Keratinocyte (primary cell): ENCODE measurements around the gene USP4. TPM values are rescaled to one million over a fixed set of nuclear protein-coding genes. Genes with fewer than 3 reads are reported as not detected.
A peak's percentile ranks its signal among the peaks of the same experiment; 100 is the strongest.

ENCODE experiments used
- DNase-seq: peaks from one replicate; pipeline ENCODE4 v3.0.0-alpha.2; 2011; ENCODE audit warnings: low read depth, missing footprints, low spot score
- FAIRE-seq: peaks from 2 replicates; lab custom pipeline; 2011; peaks lifted over from hg19 to GRCh38; lab: Jason Lieb, UNC
- H2AFZ ChIP-seq: 2 replicates; pipeline ENCODE4 v1.6.0; 2012; ENCODE audit warnings: low read length, control low read depth, inconsistent platforms; ENCODE audit not compliant: control insufficient read depth
- H3K27ac ChIP-seq: 2 replicates; pipeline ENCODE4 v1.5.1; 2011; ENCODE audit warnings: low read length; ENCODE audit not compliant: control insufficient read depth, insufficient read depth
- H3K27me3 ChIP-seq: 3 replicates; pipeline ENCODE4 v1.6.0; 2011; ENCODE audit warnings: low read length; ENCODE audit not compliant: control insufficient read depth, insufficient read depth; ENCODE audit errors: extremely low read depth
- H3K36me3 ChIP-seq, 2 experiments: 2 replicates in 1 of 2; 3 replicates in 1 of 2; pipeline ENCODE4 v1.5.1; 2011; ENCODE audit warnings: low read length in 2 of 2, mild to moderate bottlenecking in 1 of 2; ENCODE audit not compliant: control insufficient read depth in 2 of 2, insufficient read depth in 2 of 2; ENCODE audit errors: extremely low read depth in 1 of 2
- H3K4me1 ChIP-seq: 3 replicates; pipeline ENCODE4 v1.5.1; 2011; ENCODE audit warnings: low read length; ENCODE audit not compliant: control insufficient read depth, insufficient read depth; ENCODE audit errors: extremely low read depth
- H3K4me2 ChIP-seq: 3 replicates; pipeline ENCODE4 v1.6.0; 2011; ENCODE audit warnings: low read depth, low read length; ENCODE audit not compliant: control insufficient read depth, insufficient read depth; ENCODE audit errors: extremely low read depth
- H3K4me3 ChIP-seq, 3 experiments: fragments of 200-600 bp in 1 of 3; sonication (generic) in 1 of 3; 2 replicates in 2 of 3; 3 replicates in 1 of 3; pipeline ENCODE4 v1.5.1; 2011 to 2016; ENCODE audit warnings: low read length in 3 of 3, mild to moderate bottlenecking in 3 of 3, control low read depth in 2 of 3, inconsistent platforms in 1 of 3, low read depth in 1 of 3, mixed read lengths in 1 of 3, mixed run types in 1 of 3, moderate library complexity in 1 of 3; ENCODE audit not compliant: control insufficient read depth in 2 of 3, insufficient read depth in 2 of 3; ENCODE audit errors: extremely low read depth in 1 of 3
- H3K79me2 ChIP-seq: 2 replicates; pipeline ENCODE4 v1.6.0; 2012; ENCODE audit warnings: low read length; ENCODE audit not compliant: control insufficient read depth, insufficient read depth
- H3K9ac ChIP-seq: 3 replicates; pipeline ENCODE4 v1.6.0; 2011; ENCODE audit warnings: low read length; ENCODE audit not compliant: control insufficient read depth, insufficient read depth; ENCODE audit errors: extremely low read depth
- H3K9me1 ChIP-seq: 3 replicates; pipeline ENCODE4 v1.6.0; 2011; ENCODE audit warnings: low read length; ENCODE audit not compliant: control insufficient read depth, insufficient read depth; ENCODE audit errors: extremely low read depth
- H3K9me3 ChIP-seq: 2 replicates; pipeline ENCODE4 v1.5.1; 2012; ENCODE audit warnings: low read depth, low read length; ENCODE audit not compliant: control insufficient read depth
- H4K20me1 ChIP-seq: 3 replicates; pipeline ENCODE4 v1.6.0; 2011; ENCODE audit warnings: low read length; ENCODE audit not compliant: control insufficient read depth, insufficient read depth; ENCODE audit errors: extremely low read depth
- CTCF ChIP-seq, 3 experiments: IDR thresholded peaks in 1 of 3; conservative IDR thresholded peaks in 1 of 3; optimal IDR thresholded peaks in 1 of 3; 2 replicates in 2 of 3; 3 replicates in 1 of 3; pipeline versions ENCODE3 to v1.5.1; 2011; ENCODE audit warnings: low read length in 3 of 3, mild to moderate bottlenecking in 3 of 3, moderate library complexity in 2 of 3, control low read depth in 1 of 3, inconsistent platforms in 1 of 3; ENCODE audit not compliant: insufficient read depth in 2 of 3; ENCODE audit errors: extremely low read depth in 1 of 3
- EZH2 ChIP-seq: IDR thresholded peaks from one replicate; pipeline ENCODE4 v1.6.1; 2012; ENCODE audit warnings: inconsistent platforms, mild to moderate bottlenecking, low read length, moderate library complexity
- dilution Hi-C: fragments of 300-500 bp; cut with MboI; formaldehyde crosslinking; loops from one replicate; pipeline ENCODE4 v1.7.0; 2020; ENCODE audit warnings: low sequenced_read_pairs; ENCODE audit not compliant: extremely low pct_ligation_motif_present
- polyA plus RNA-seq, 5 experiments: library from polyadenylated mRNA; depleted of rRNA in 3 of 5; stranded (reverse) in 3 of 5; stranded (forward) in 1 of 5; unstranded in 1 of 5; fragments of >200 nt; gene quantifications; 1 replicate in 1 of 5; 2 replicates in 3 of 5; 3 replicates in 1 of 5; pipeline versions ENCODE4 v1.2.1 to v1.2.3, GENCODE V29; 2011 to 2012; ENCODE audit warnings: missing spikeins in 2 of 5, low read depth in 1 of 5, low replicate concordance in 1 of 5

Gene USP4
- polyA plus RNA-seq, 1 donor (not counting 4 experiments of a cell fraction or from before 2014, with no cell fraction given) = 47.8 TPM

GRCh38 chr3:49283997-49284396 lies 55.9 kb downstream of the USP4 start:
- Histone ChIP-seq H3K9me1 (no peaks in the 10 kb centered on the region), H3K4me3 (no peak overlapping the region), H3K27me3 (no peaks in the 10 kb centered on the region), H4K20me1 (peaks cover 5% of the 10 kb centered on the region), H3K9ac (no peak overlapping the region), H2AFZ (no peak overlapping the region), H3K4me1 (peaks cover 9% of the 10 kb centered on the region), H3K79me2 (no peaks in the 10 kb centered on the region), H3K4me2 (no peak overlapping the region), H3K9me3 (no peaks in the 10 kb centered on the region), H3K36me3 (peaks cover 30 to 31% of the 10 kb centered on the region in 2 experiments), H3K27ac (no peak overlapping the region)
- DNase-seq (no peak), FAIRE-seq (no peak)
- dilution Hi-C loops = no loop called here
- TF ChIP-seq CTCF (optimal IDR thresholded peaks at IDR 0.05 in 1 of 3, IDR thresholded peaks at IDR 0.05 in 1 of 3, conservative IDR thresholded peaks at IDR 0.05 in 1 of 3; ENCODE audit: extremely low read depth in 1 of 3, insufficient read depth in 2 of 3, low read length in 3 of 3) = no peak
- TF ChIP-seq EZH2 = no peak

- no peak overlapping the region for H3K27ac ChIP-seq
- peak; percentile 84 for FAIRE-seq
- DNase-seq = no peak
Observed at GRCh38 chr3:49279376-49279775, 60.5 kb downstream of the USP4 start.

More at GRCh38 chr3:49279376-49279775, 60.5 kb downstream of the USP4 start:
- Histone ChIP-seq H3K9me3 (no peaks in the 10 kb centered on the region), H3K4me1 (peaks cover 23% of the 10 kb centered on the region), H3K4me2 (no peak overlapping the region), H3K79me2 (no peaks in the 10 kb centered on the region), H3K9me1 (no peaks in the 10 kb centered on the region), H2AFZ (no peak overlapping the region), H3K4me3 (no peak overlapping the region), H4K20me1 (no peaks in the 10 kb centered on the region), H3K9ac (no peak overlapping the region), H3K36me3 (peaks cover 11 to 14% of the 10 kb centered on the region in 2 experiments), H3K27me3 (no peaks in the 10 kb centered on the region)
- dilution Hi-C loops = no loop called here
- TF ChIP-seq CTCF (optimal IDR thresholded peaks at IDR 0.05 in 1 of 3, IDR thresholded peaks at IDR 0.05 in 1 of 3, conservative IDR thresholded peaks at IDR 0.05 in 1 of 3; ENCODE audit: extremely low read depth in 1 of 3, insufficient read depth in 2 of 3, low read length in 3 of 3) (no peak), EZH2 (no peak)
